HepG2 (cell line): Measurements from ENCODE around the gene PLIN4. TPM values are rescaled to one million over a fixed set of nuclear protein-coding genes. Genes with fewer than 3 reads are reported as not detected.

Experiments
- JUNB ChIP-seq: sonication (generic); formaldehyde crosslinking; IDR thresholded peaks from 2 replicates; pipeline ENCODE4 v1.8.0; 2022; ENCODE audit warnings: missing genetic modification reagents, mild to moderate bottlenecking, borderline replicate concordance
- KAT2B ChIP-seq: fragments of 150-350 bp; IDR thresholded peaks from 2 replicates; pipeline ENCODE4 v1.6.1; 2014; ENCODE audit warnings: low read depth, low read length, borderline replicate concordance
- KDM4B ChIP-seq: sonication (generic); formaldehyde crosslinking; IDR thresholded peaks from 2 replicates; pipeline ENCODE4 v1.4.0; 2020; ENCODE audit warnings: missing genetic modification reagents
- MAZ ChIP-seq, 2 experiments: sonication (generic) in 1 of 2; formaldehyde crosslinking in 1 of 2; IDR thresholded peaks; 2 replicates each; pipeline versions ENCODE4 v1.5.0 to v1.6.1; 2012 to 2020; ENCODE audit warnings: low read depth in 2 of 2, mild to moderate bottlenecking in 2 of 2, borderline replicate concordance in 1 of 2, improper control_type of control experiment in 1 of 2, low read length in 1 of 2, missing genetic modification reagents in 1 of 2, moderate library complexity in 1 of 2
- MED1 ChIP-seq: sonication (generic); formaldehyde crosslinking; IDR thresholded peaks from 2 replicates; pipeline ENCODE4 v1.4.0; 2020; ENCODE audit warnings: missing genetic modification reagents
- NR2C2 ChIP-seq: sonication (generic); formaldehyde crosslinking; IDR thresholded peaks from 2 replicates; pipeline ENCODE4 v1.4.0; 2020; ENCODE audit warnings: missing genetic modification reagents, mild to moderate bottlenecking, moderate library complexity, borderline replicate concordance
- RELA ChIP-seq: sonication (generic); formaldehyde crosslinking; IDR thresholded peaks from 2 replicates; pipeline ENCODE4 v1.4.0; 2020; ENCODE audit warnings: missing genetic modification reagents
- SATB2 ChIP-seq: sonication (generic); formaldehyde crosslinking; IDR thresholded peaks from 2 replicates; pipeline ENCODE4 v1.5.0; 2020; ENCODE audit warnings: missing genetic modification reagents
- SP4 ChIP-seq: sonication (generic); formaldehyde crosslinking; IDR thresholded peaks from 2 replicates; pipeline ENCODE4 v1.8.1; 2023; ENCODE audit warnings: mild to moderate bottlenecking, missing genetic modification reagents
- TBX2 ChIP-seq: sonication (generic); formaldehyde crosslinking; IDR thresholded peaks from 2 replicates; pipeline ENCODE4 v1.5.0; 2020; ENCODE audit warnings: missing genetic modification reagents, mild to moderate bottlenecking, borderline replicate concordance
- THAP11 ChIP-seq: IDR thresholded peaks from 2 replicates; pipeline ENCODE4 v1.6.1; 2016; ENCODE audit warnings: missing biosample characterization, missing genetic modification reagents
- ZBTB7A ChIP-seq: sonication (generic); formaldehyde crosslinking; IDR thresholded peaks from 2 replicates; pipeline ENCODE4 v1.8.0; 2022; ENCODE audit warnings: mild to moderate bottlenecking, missing genetic modification reagents
- ZFP62 ChIP-seq: sonication (generic); formaldehyde crosslinking; IDR thresholded peaks from 2 replicates; pipeline ENCODE4 v1.4.0; 2020; ENCODE audit warnings: missing genetic modification reagents
- ZNF207 ChIP-seq: fragments of 450-650 bp; IDR thresholded peaks from 2 replicates; pipeline ENCODE4 v1.6.1; 2016; ENCODE audit warnings: antibody characterized with exemption, borderline replicate concordance
- ZNF44 ChIP-seq: sonication (generic); formaldehyde crosslinking; IDR thresholded peaks from 2 replicates; pipeline ENCODE4 v1.5.1; 2020; ENCODE audit warnings: mild to moderate bottlenecking, missing genetic modification reagents
- ZNF484 ChIP-seq: sonication (generic); formaldehyde crosslinking; IDR thresholded peaks from 2 replicates; pipeline ENCODE4 v1.5.1; 2020; ENCODE audit warnings: mild to moderate bottlenecking, low read depth, missing genetic modification reagents, borderline replicate concordance
- ZNF557 ChIP-seq: sonication (generic); formaldehyde crosslinking; IDR thresholded peaks from 2 replicates; pipeline ENCODE4 v1.4.0; 2020; ENCODE audit warnings: missing genetic modification reagents
- ZNF569 ChIP-seq: sonication (generic); formaldehyde crosslinking; IDR thresholded peaks from 2 replicates; pipeline ENCODE4 v1.5.0; 2020; ENCODE audit warnings: mild to moderate bottlenecking, missing genetic modification reagents, moderate library complexity, borderline replicate concordance
- ZNF660 ChIP-seq: sonication (generic); formaldehyde crosslinking; IDR thresholded peaks from 2 replicates; pipeline ENCODE4 v1.5.1; 2020; ENCODE audit warnings: mild to moderate bottlenecking, low read depth, missing genetic modification reagents, borderline replicate concordance
- ZNF7 ChIP-seq: IDR thresholded peaks from 2 replicates; pipeline ENCODE4 v1.6.1; 2016; ENCODE audit warnings: missing biosample characterization, missing genetic modification reagents
- ZNF749 ChIP-seq: sonication (generic); formaldehyde crosslinking; IDR thresholded peaks from 2 replicates; pipeline ENCODE4 v1.8.0; 2022; ENCODE audit warnings: mild to moderate bottlenecking, missing genetic modification reagents, moderate library complexity, borderline replicate concordance
- ZNF766 ChIP-seq: sonication (generic); formaldehyde crosslinking; IDR thresholded peaks from 2 replicates; pipeline ENCODE4 v1.5.0; 2020; ENCODE audit warnings: missing genetic modification reagents, borderline replicate concordance
- ZNF792 ChIP-seq: IDR thresholded peaks from 2 replicates; pipeline ENCODE4 v1.6.1; 2016
- ZNF841 ChIP-seq: sonication (generic); formaldehyde crosslinking; IDR thresholded peaks from 2 replicates; pipeline ENCODE4 v1.8.1; 2023; ENCODE audit warnings: missing genetic modification reagents, borderline replicate concordance
- polyA plus RNA-seq, 8 experiments: library from polyadenylated mRNA; depleted of rRNA in 3 of 8; stranded (reverse) in 7 of 8; unstranded in 1 of 8; fragments of >200 nt; fragmentation: Illumina TruSeq in 4 of 8; extraction: Trizol in 4 of 8; gene quantifications; 2 replicates each; pipeline versions ENCODE4 v1.2.1 to v1.2.3, GENCODE V29; 2011 to 2016; ENCODE audit warnings: low read depth in 4 of 8, missing spikeins in 1 of 8, mixed read lengths in 1 of 8; ENCODE audit not compliant: insufficient read depth in 1 of 8
- total RNA-seq, 5 experiments: library from RNA; depleted of rRNA; stranded (reverse); fragments of >200 nt; fragmentation: Illumina TruSeq; extraction: Trizol; gene quantifications; 2 replicates each; pipeline ENCODE4 v1.2.3, GENCODE V29; 2016; ENCODE audit warnings: low read depth in 1 of 5
- TF ChIP-seq, protein P1 (sequence below): sonication (generic); formaldehyde crosslinking; IDR thresholded peaks from 2 replicates; pipeline ENCODE4 v1.8.0; 2023; ENCODE audit warnings: mild to moderate bottlenecking, missing genetic modification reagents
- TF ChIP-seq, protein P2 (sequence below): sonication (generic); formaldehyde crosslinking; IDR thresholded peaks from 2 replicates; pipeline ENCODE4 v1.5.0; 2020; ENCODE audit warnings: missing genetic modification reagents, mild to moderate bottlenecking, borderline replicate concordance
- TF ChIP-seq, protein P3 (sequence below): sonication (generic); formaldehyde crosslinking; IDR thresholded peaks from 2 replicates; pipeline ENCODE4 v1.4.0; 2020; ENCODE audit warnings: missing genetic modification reagents, borderline replicate concordance

PLIN4 gene
- total and polyA plus RNA-seq, 2 of the 13 experiments (the other 11 are each of a cell fraction or from before 2014, with no cell fraction given), result 1.1 to 1.3 TPM

DNA sequence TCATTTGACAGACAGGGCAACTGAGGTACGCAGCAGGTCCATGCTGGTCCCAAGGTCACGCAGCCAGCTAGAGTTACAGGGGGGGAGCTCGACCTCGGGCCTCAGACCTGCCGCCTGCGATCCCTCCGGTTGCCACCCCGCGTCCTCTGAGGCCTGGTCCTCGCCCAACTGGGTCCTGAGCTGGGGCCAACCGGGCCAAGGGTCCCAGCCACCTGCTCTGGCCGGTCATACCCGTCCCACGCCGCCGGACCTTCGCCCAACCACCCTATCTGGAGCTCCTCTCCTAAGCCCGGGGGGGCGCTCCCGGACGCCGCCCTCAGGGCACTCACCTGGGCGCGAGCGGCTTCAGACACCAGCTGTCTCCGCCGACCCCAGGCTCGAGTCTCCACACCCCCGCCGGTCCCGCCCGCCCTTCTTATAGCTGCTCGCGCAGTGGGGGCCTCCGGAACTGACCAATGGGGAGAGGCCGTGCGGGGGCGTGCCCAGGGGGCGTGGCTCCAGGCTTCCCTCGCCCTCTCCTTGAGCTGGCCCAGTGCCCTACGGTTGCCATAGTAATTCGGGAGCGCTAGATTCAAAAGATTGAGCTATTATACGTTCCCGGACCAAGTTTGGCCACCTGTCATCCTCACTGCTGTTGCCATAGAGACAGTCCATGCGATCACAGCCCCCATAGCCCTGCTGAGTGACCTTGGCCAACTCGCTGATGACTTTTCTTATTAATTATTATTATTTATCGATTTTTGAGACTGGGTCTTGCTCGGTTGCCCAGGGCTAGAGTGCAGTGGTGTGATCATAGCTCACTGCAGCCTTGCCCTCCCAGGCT, 16.8 kb upstream of the PLIN4 start, which contains the start of gene PLIN5 (continued):
- TF ChIP-seq KDM4B (no peak), ZNF207 (no peak), ZBTB7A (CRISPR knock-in tag) (no peak), SP4 (peak; percentile 76), THAP11 (CRISPR knock-in tag) (no peak), ZNF44 (CRISPR knock-in tag) (no peak), SATB2 (CRISPR knock-in tag) (no peak), JUNB (CRISPR knock-in tag) (no peak), ZNF557 (no peak), ZNF749 (CRISPR knock-in tag) (no peak), KAT2B (no peak), MAZ (IDR thresholded peaks at IDR 0.05; ENCODE audit: borderline replicate concordance, low read depth, low read length) (peak; percentile 84), MAZ (CRISPR knock-in tag; IDR thresholded peaks at IDR 0.05; ENCODE audit: low read depth) (0 out of 2 replicates have a peak, but pooled peaks have one; percentile 59), ZNF484 (CRISPR knock-in tag) (no peak), ZNF569 (CRISPR knock-in tag) (no peak), ZNF792 (no peak), ZNF841 (CRISPR knock-in tag) (no peak), RELA (CRISPR knock-in tag) (no peak), ZNF766 (CRISPR knock-in tag) (no peak), TBX2 (no peak; the same call in 1 of the 2 replicates), NR2C2 (CRISPR knock-in tag) (no peak), ZNF660 (no peak), ZNF7 (no peak), MED1 (no peak), ZFP62 (no peak)
- TF ChIP-seq, protein P1, sequence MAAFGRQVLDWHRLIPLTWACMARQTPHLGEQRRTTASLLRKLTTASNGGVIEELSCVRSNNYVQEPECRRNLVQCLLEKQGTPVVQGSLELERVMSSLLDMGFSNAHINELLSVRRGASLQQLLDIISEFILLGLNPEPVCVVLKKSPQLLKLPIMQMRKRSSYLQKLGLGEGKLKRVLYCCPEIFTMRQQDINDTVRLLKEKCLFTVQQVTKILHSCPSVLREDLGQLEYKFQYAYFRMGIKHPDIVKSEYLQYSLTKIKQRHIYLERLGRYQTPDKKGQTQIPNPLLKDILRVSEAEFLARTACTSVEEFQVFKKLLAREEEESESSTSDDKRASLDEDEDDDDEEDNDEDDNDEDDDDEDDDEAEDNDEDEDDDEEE (CRISPR knock-in tag), result no peak
- TF ChIP-seq, protein P2, sequence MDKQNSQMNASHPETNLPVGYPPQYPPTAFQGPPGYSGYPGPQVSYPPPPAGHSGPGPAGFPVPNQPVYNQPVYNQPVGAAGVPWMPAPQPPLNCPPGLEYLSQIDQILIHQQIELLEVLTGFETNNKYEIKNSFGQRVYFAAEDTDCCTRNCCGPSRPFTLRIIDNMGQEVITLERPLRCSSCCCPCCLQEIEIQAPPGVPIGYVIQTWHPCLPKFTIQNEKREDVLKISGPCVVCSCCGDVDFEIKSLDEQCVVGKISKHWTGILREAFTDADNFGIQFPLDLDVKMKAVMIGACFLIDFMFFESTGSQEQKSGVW (CRISPR knock-in tag), result no peak
- TF ChIP-seq, protein P3, sequence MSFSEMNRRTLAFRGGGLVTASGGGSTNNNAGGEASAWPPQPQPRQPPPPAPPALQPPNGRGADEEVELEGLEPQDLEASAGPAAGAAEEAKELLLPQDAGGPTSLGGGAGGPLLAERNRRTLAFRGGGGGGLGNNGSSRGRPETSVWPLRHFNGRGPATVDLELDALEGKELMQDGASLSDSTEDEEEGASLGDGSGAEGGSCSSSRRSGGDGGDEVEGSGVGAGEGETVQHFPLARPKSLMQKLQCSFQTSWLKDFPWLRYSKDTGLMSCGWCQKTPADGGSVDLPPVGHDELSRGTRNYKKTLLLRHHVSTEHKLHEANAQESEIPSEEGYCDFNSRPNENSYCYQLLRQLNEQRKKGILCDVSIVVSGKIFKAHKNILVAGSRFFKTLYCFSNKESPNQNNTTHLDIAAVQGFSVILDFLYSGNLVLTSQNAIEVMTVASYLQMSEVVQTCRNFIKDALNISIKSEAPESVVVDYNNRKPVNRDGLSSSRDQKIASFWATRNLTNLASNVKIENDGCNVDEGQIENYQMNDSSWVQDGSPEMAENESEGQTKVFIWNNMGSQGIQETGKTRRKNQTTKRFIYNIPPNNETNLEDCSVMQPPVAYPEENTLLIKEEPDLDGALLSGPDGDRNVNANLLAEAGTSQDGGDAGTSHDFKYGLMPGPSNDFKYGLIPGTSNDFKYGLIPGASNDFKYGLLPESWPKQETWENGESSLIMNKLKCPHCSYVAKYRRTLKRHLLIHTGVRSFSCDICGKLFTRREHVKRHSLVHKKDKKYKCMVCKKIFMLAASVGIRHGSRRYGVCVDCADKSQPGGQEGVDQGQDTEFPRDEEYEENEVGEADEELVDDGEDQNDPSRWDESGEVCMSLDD (CRISPR knock-in tag), result no peak
